SU-DHL-6 (cell line): ENCODE data around the gene ST6GAL1.

Experiments
- CTCF ChIP-seq: fragments of 200-600 bp; sonication (generic); IDR thresholded peaks from one replicate; pipeline ENCODE4 v1.5.1; 2017; ENCODE audit warnings: antibody characterized with exemption, mild to moderate bottlenecking, low read length, moderate library complexity; ENCODE audit not compliant: insufficient read depth, poor library complexity, severe bottlenecking
- EZH2phosphoT487 ChIP-seq: fragments of 200-600 bp; sonication (generic), shearing (Covaris generic); conservative IDR thresholded peaks from 2 replicates; pipeline ENCODE4 v1.6.1; 2018; ENCODE audit warnings: mild to moderate bottlenecking, antibody characterized with exemption, low read length, moderate library complexity, mixed read lengths

GRCh38 chr3:186974824-186975313, 44.5 kb downstream of the ST6GAL1 start:
- TF ChIP-seq CTCF (no peak), EZH2phosphoT487 (no peak)
